DOHH2 (cell line): ENCODE measurements around the gene CCND3.

ENCODE experiments used
- H3F3A ChIP-seq: fragments of 200-600 bp; sonication (generic), shearing (Covaris generic); 2 replicates; pipeline ENCODE4 v1.6.0; 2016; ENCODE audit warnings: antibody characterized with exemption, mild to moderate bottlenecking; ENCODE audit not compliant: control insufficient read depth, insufficient read depth
- H3K27ac ChIP-seq: fragments of 200-600 bp; sonication (generic); 2 replicates; pipeline ENCODE4 v1.5.1; 2014; ENCODE audit warnings: low read depth, mild to moderate bottlenecking, low read length, moderate library complexity
- H3K27me3 ChIP-seq: fragments of 200-600 bp; sonication (generic); 2 replicates; pipeline ENCODE4 v1.6.1; 2014; ENCODE audit warnings: mild to moderate bottlenecking, low read length, mixed read lengths; ENCODE audit not compliant: control insufficient read depth
- H3K36me3 ChIP-seq: fragments of 200-600 bp; sonication (generic); 2 replicates; pipeline ENCODE4 v1.6.1; 2014; ENCODE audit warnings: mild to moderate bottlenecking, low read length, moderate library complexity, mixed read lengths; ENCODE audit not compliant: control insufficient read depth
- H3K4me1 ChIP-seq: fragments of 200-600 bp; sonication (generic); 2 replicates; pipeline ENCODE4 v1.6.1; 2014; ENCODE audit warnings: mild to moderate bottlenecking, low read length, mixed read lengths; ENCODE audit not compliant: control insufficient read depth
- H3K4me2 ChIP-seq: fragments of 200-600 bp; sonication (generic); 2 replicates; pipeline ENCODE4 v1.6.0; 2014; ENCODE audit warnings: mild to moderate bottlenecking, low read length, moderate library complexity
- H3K4me3 ChIP-seq: fragments of 200-600 bp; sonication (generic); 2 replicates; pipeline ENCODE4 v1.5.1; 2014; ENCODE audit warnings: mild to moderate bottlenecking, low read length, mixed read lengths
- H3K79me2 ChIP-seq: fragments of 200-600 bp; sonication (generic); 2 replicates; pipeline ENCODE4 v1.6.1; 2014; ENCODE audit warnings: mild to moderate bottlenecking, low read length, mixed read lengths; ENCODE audit not compliant: control insufficient read depth
- H3K9me2 ChIP-seq: fragments of 200-600 bp; sonication (generic); replicated peaks from 2 replicates; pipeline ENCODE4 v1.6.1; 2014; ENCODE audit warnings: mild to moderate bottlenecking, low read length, mixed read lengths; ENCODE audit not compliant: control insufficient read depth
- H3K9me3 ChIP-seq: fragments of 200-600 bp; sonication (generic); 2 replicates; pipeline ENCODE4 v1.6.1; 2014; ENCODE audit warnings: antibody characterized with exemption, low read length, mixed read lengths; ENCODE audit not compliant: control insufficient read depth, insufficient read depth
- H4K20me1 ChIP-seq: fragments of 200-600 bp; sonication (generic); 2 replicates; pipeline ENCODE4 v1.6.0; 2014; ENCODE audit warnings: low read depth, mild to moderate bottlenecking, antibody characterized with exemption, low read length, moderate library complexity; ENCODE audit not compliant: control insufficient read depth, insufficient read depth
- CTCF ChIP-seq: fragments of 200-600 bp; sonication (generic); IDR thresholded peaks from one replicate; pipeline ENCODE4 v1.5.1; 2014; ENCODE audit warnings: antibody characterized with exemption, mild to moderate bottlenecking, low read depth, low read length; ENCODE audit not compliant: poor library complexity, severe bottlenecking
- EZH2phosphoT487 ChIP-seq: fragments of 200-600 bp; sonication (generic); IDR thresholded peaks from 2 replicates; pipeline ENCODE4 v1.6.1; 2017; ENCODE audit warnings: borderline replicate concordance, mild to moderate bottlenecking, antibody characterized with exemption, low read length, moderate library complexity, mixed read lengths

The CCND3 gene

GRCh38 chr6:41966961-41967311 is 25.3 kb upstream of the CCND3 start:
- H3K79me2 ChIP-seq, result no peaks in the 10 kb centered on the region
- no peaks in the 10 kb centered on the region for H3F3A ChIP-seq
- H4K20me1 ChIP-seq, result no peaks in the 10 kb centered on the region
- TF ChIP-seq EZH2phosphoT487, result no peak
- no peak for TF ChIP-seq CTCF
- peaks cover 9% of the 10 kb centered on the region for H3K4me1 ChIP-seq
- no peaks in the 10 kb centered on the region for H3K9me3 ChIP-seq
- H3K27ac ChIP-seq, result no peak overlapping the region
- H3K36me3 ChIP-seq, result no peaks in the 10 kb centered on the region
- H3K27me3 ChIP-seq, result no peaks in the 10 kb centered on the region
- no peak overlapping the region for H3K4me2 ChIP-seq
- H3K9me2 ChIP-seq, result no peaks in the 10 kb centered on the region
- H3K4me3 ChIP-seq, result no peak overlapping the region

- H3K9me2 ChIP-seq, result no peaks in the 10 kb centered on the region
- H3K36me3 ChIP-seq, result no peaks in the 10 kb centered on the region
- H3F3A ChIP-seq, result no peaks in the 10 kb centered on the region
- no peaks in the 10 kb centered on the region for H3K9me3 ChIP-seq
- no peaks in the 10 kb centered on the region for H4K20me1 ChIP-seq
- H3K27me3 ChIP-seq, result no peaks in the 10 kb centered on the region
- H3K4me2 ChIP-seq, result no peak overlapping the region
- TF ChIP-seq CTCF (no peak), EZH2phosphoT487 (no peak)
- H3K4me3 ChIP-seq, result no peak overlapping the region
- H3K79me2 ChIP-seq, result no peaks in the 10 kb centered on the region
- H3K27ac ChIP-seq, result no peak overlapping the region
- H3K4me1 ChIP-seq, result peaks cover 9% of the 10 kb centered on the region
Observed at GRCh38 chr6:41966214-41966920, 24.8 kb upstream of the CCND3 start.

- H3K27me3 ChIP-seq, result no peaks in the 10 kb centered on the region
- H3K4me1 ChIP-seq, result peaks cover 4% of the 10 kb centered on the region
- H3K9me3 ChIP-seq, result no peaks in the 10 kb centered on the region
- H3F3A ChIP-seq, result no peaks in the 10 kb centered on the region
- H3K4me3 ChIP-seq, result no peak overlapping the region
- no peak overlapping the region for H3K27ac ChIP-seq
- TF ChIP-seq CTCF (no peak), EZH2phosphoT487 (no peak)
- no peaks in the 10 kb centered on the region for H3K79me2 ChIP-seq
- no peaks in the 10 kb centered on the region for H4K20me1 ChIP-seq
- H3K9me2 ChIP-seq, result no peaks in the 10 kb centered on the region
- no peak overlapping the region for H3K4me2 ChIP-seq
- no peaks in the 10 kb centered on the region for H3K36me3 ChIP-seq
Observed at GRCh38 chr6:41965429-41966213, 24.0 kb upstream of the CCND3 start.
